OCI-LY7 (cell line): Measurements from ENCODE around the gene ABCA8.

ENCODE experiments used
- CTCF ChIP-seq: fragments of 200-600 bp; sonication (generic); conservative IDR thresholded peaks from 2 replicates; pipeline ENCODE4 v1.5.1; 2014; ENCODE audit warnings: mild to moderate bottlenecking, antibody characterized with exemption, low read length, moderate library complexity, mixed read lengths
- EZH2phosphoT487 ChIP-seq: fragments of 200-600 bp; sonication (generic); IDR thresholded peaks from 2 replicates; pipeline ENCODE4 v1.6.1; 2018; ENCODE audit warnings: low read depth, borderline replicate concordance, mild to moderate bottlenecking, mixed run types, antibody characterized with exemption, low read length, moderate library complexity, mixed read lengths

- TF ChIP-seq CTCF, result no peak
- no peak for TF ChIP-seq EZH2phosphoT487
Observed at GRCh38 chr17:68884888-68885287, 70.3 kb downstream of the ABCA8 start.
